GM12873 (cell line): ENCODE data around the gene ACAP3.

ENCODE experiments used
- TF ChIP-seq, protein P1 (sequence below): IDR thresholded peaks from 2 replicates; pipeline ENCODE4 v1.5.1; 2012; ENCODE audit warnings: low read depth, mild to moderate bottlenecking, moderate library complexity, low read length, control low read depth; ENCODE audit not compliant: insufficient read depth; ENCODE audit errors: missing control alignments

The ACAP3 gene

DNA sequence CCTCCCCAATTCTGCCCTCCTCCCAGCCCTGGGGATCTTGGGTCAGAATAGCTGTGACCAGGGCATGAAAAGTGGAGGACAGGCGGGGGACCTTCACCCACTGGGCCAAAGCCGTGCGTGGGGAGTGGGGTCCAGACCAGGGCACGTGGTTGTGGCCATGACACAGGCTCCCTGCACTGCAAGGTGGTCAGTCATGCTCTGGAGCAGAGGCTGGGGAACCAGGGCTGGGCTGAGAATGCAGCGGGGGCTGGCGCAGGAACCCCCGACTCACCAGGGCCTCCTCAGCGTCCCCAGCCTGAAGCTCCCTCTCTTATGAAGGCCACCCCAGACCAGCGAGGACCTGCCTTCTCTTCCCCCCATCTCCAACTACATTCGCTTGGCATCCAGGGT is 38.8 kb upstream of the ACAP3 start:
- TF ChIP-seq, protein P1, sequence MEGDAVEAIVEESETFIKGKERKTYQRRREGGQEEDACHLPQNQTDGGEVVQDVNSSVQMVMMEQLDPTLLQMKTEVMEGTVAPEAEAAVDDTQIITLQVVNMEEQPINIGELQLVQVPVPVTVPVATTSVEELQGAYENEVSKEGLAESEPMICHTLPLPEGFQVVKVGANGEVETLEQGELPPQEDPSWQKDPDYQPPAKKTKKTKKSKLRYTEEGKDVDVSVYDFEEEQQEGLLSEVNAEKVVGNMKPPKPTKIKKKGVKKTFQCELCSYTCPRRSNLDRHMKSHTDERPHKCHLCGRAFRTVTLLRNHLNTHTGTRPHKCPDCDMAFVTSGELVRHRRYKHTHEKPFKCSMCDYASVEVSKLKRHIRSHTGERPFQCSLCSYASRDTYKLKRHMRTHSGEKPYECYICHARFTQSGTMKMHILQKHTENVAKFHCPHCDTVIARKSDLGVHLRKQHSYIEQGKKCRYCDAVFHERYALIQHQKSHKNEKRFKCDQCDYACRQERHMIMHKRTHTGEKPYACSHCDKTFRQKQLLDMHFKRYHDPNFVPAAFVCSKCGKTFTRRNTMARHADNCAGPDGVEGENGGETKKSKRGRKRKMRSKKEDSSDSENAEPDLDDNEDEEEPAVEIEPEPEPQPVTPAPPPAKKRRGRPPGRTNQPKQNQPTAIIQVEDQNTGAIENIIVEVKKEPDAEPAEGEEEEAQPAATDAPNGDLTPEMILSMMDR: no peak

DNA sequence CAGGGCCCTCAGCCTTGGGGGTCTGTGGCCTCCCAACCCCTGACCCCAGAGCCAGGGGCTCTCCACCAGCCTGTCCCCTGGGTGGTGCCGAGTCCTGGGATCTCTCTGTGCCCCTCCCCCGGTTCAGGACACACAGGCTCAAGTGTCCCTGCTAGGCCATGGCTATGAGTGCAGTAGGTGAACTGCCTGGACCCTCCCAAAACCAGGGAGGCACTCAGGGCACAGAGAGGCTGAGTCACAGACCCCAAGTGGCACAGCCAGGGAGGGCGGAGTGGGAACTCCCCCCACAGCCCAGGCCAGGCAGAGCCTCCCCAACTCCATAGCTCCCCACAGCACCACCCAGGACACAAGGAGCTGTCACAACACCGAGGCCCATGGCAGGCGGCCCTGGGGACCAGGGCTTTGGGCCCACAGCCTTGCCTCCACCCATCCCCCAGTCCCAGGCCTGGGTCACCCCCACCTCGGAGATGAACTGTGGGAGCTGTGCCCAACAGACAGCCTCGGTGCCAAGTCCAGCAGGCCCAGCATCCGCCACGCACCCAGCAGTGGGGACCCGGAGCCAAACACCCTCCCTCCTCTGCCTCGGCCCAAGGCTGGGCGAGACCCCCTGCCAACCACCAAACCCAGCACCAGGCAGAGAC is 38.2 kb upstream of the ACAP3 start:
- TF ChIP-seq, protein P1: no peak

DNA sequence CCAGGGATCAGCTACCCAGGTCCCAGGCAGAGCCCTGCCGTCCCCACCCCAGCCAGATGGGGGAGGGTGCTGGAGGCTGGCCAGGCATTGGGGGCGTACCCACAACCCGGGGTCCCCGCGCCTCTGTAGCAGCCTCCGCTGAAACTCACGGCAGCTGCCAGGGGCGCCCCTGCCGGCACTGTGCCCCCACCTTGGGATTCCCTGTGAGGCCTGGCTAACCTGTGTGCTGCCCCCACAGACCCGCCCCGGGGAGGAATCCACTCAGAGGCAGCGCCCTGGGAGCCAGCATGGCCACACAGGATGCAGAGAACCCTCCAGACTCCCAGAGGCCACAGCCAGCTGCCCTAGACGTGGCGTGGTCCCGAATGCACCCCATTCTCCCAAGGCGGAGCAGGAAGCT is 37.7 kb upstream of the ACAP3 start:
- TF ChIP-seq, protein P1: no peak

DNA sequence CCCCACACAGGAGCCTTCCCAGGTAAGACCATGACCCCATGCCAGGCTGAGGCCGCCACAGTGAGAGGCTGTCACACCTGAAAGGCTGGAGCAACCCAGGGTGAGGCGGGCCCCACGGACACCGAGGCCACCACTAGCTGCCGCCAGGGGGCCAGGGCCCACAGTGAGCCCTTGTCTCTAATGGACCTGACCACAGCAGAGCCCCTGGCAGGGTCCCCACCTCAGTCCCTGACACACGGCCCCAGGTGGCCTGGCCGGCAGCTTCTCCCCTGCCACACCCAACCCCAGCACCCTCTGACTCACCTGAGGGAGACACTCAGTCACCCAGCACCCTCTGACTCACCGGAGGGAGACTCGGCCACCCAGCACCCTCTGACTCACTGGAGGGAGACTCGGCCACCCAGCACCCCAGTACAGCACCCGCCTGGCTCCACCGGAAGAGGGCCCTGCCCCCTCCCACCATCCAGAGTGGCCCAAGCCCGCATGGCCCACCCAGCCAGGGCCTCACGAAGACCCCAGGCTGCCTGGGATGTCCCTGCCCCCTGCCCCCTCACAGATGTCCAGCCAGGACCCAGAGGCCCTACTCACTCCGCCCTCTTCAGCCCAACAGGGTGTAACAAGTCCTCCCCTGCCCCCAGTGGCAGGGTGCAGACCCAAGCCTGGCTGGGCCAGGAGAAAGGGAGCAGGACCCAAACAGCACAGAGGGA is 37.1 kb upstream of the ACAP3 start:
- TF ChIP-seq, protein P1: no peak

DNA sequence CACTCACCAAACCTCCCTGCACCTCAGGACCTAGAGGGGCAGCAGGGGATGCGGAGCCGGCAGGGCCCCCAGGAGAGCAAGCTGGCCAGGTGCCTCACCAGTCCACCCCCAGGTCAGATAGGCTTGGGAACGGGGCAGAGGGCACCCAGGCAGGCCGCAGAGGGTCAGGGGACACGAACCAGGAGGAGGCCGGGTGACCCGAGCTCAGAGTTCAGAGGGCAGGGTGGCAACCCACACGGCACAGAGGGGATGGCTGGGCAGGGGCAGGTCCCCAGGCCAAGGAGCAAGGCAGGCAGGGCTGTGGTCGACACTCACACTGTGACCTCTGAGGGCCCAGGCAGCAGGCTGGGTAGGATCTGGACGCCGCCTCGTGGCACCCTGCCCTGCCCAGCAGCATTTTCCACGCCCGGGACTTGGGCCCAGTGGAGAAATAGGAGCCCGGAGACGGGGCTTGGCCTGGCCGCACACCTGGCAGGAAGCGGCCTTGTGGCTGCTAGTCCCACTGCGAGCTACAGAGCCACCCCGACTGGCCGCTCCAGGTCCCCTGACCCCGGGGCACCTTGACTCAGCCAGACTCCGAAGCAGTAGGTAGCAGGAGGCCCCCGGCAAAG is 36.2 kb upstream of the ACAP3 start:
- TF ChIP-seq, protein P1: no peak

DNA sequence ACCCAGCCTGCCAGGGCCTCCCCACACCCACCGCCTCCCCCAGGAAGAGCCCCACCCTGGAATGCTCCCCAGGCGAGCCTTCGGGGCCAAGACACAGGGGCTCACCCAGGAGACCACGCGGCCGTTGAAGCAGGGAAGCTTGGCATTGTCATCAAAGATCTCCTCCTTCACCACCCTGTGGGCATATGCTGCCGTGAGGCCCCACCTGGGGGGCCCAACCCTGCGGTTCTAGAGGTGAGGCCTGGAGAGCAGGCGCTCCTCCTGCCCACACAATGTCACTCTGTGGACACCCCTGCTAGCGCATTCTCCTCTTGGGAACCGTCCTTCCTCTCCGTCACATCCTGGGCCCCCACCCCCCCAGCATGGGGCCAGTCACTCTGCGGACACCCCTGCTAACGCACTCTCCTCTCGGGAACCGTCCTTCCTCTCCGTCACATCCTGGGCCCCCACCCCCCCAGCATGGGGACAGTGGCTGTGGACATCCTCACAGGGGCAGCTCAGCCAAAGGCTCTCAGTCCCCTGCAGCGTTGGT is 34.9 kb upstream of the ACAP3 start:
- TF ChIP-seq, protein P1: no peak

DNA sequence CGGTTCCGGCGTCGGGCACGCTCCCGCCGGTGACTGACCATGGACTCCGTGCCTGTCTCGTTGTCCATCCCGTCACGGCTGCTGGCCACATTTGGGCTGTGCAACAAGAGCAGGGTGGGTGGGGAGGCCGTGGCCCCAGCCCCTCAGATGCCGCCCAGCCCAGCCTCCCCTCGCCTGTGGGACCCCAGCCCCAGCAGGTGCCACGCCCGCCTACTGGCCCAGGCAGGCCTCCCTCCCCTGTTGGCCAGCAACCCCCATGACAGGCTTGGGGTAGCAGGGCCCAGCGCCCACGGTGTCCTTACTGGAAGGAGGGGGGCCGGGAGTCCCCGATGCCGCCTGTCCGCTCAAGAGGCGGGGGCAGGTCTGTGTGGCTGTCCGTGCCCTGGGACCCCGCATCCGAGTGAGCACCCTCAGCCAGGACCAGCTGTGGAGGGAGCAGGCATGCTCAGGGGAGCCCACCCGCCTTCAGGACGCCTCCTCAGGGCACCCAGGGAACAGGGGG is 34.4 kb upstream of the ACAP3 start:
- TF ChIP-seq, protein P1: no peak
